Subcutaneous adipose tissue (tissue), 4 donors: ENCODE data around the gene PPIG. TPM values are rescaled to one million over a fixed set of nuclear protein-coding genes. Genes with fewer than 3 reads are reported as not detected.

ENCODE experiments used
- CTCF ChIP-seq: fragments of 450-650 bp; IDR thresholded peaks from one replicate; pipeline ENCODE4 v1.5.1; 2016; ENCODE audit warnings: low read depth, mild to moderate bottlenecking, control low read depth, antibody characterized with exemption, moderate library complexity
- total RNA-seq, 4 donors: library from RNA; depleted of rRNA; stranded (reverse); fragments of >200 nt; gene quantifications; one replicate each; pipeline ENCODE4 v1.1.0, GENCODE V29; 2016

Gene PPIG
- total RNA-seq, 4 donors from 2014 or later: 38.8 to 45.0 (median 43.0) TPM

GRCh38 chr2:169641464-169641863 lies 57.3 kb downstream of the PPIG start:
- no peak for TF ChIP-seq CTCF

- no peak for TF ChIP-seq CTCF
Observed at GRCh38 chr2:169644173-169644572, 60.0 kb downstream of the PPIG start.

GRCh38 chr2:169647496-169647895 lies 63.3 kb downstream of the PPIG start:
- no peak for TF ChIP-seq CTCF

- TF ChIP-seq CTCF: no peak
Observed at GRCh38 chr2:169649278-169649677, 65.1 kb downstream of the PPIG start.

GRCh38 chr2:169653636-169654035 lies 69.5 kb downstream of the PPIG start:
- no peak for TF ChIP-seq CTCF

GRCh38 chr2:169656164-169656563 lies 72.0 kb downstream of the PPIG start:
- no peak for TF ChIP-seq CTCF

- TF ChIP-seq CTCF: no peak
Observed at GRCh38 chr2:169658877-169659276, 74.7 kb downstream of the PPIG start.
